HG03575 (cell line): ENCODE results near the gene OXT.

ENCODE experiments used
- ATAC-seq: cut with Tn5 transposase; IDR thresholded peaks from one replicate; pipeline ENCODE4 v1.9.1; 2021; ENCODE audit not compliant: unreplicated experiment, insufficient number of reproducible peaks, low FRiP score; ENCODE audit errors: extremely low read depth

OXT gene

DNA sequence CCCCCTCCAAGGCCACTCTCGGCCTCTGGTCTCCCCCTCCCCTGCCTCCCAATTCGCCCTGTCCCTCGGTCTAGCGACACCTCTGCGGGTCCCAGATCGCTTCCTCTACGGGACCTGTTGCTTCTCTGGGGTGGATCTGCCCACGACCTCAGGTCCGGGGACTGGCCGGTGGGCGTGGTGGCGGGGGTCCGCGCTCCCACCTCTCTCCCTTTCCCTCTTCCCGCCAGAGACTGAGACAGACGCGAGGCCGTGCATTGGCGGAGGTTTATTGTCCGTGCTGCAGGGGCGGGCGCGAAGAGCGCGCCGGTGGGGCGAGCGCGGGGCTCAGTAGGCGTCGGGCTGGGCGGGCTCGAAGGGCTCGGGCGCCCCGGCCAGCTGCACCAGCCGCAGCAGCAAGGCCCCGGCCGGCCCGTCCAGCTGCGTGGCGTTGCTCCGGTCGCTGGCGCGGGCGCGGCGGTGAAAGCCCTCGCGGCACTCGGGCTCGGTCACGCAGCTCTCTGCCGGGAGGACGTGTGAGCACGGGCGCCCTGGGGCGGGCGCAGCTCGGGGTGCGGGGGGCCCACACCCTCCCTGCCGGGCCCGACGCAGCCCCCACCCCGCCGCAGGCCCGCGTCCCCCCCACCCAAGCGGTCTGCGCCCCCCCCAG is 11.0 kb downstream of the OXT start:
- ATAC-seq: no peak

DNA sequence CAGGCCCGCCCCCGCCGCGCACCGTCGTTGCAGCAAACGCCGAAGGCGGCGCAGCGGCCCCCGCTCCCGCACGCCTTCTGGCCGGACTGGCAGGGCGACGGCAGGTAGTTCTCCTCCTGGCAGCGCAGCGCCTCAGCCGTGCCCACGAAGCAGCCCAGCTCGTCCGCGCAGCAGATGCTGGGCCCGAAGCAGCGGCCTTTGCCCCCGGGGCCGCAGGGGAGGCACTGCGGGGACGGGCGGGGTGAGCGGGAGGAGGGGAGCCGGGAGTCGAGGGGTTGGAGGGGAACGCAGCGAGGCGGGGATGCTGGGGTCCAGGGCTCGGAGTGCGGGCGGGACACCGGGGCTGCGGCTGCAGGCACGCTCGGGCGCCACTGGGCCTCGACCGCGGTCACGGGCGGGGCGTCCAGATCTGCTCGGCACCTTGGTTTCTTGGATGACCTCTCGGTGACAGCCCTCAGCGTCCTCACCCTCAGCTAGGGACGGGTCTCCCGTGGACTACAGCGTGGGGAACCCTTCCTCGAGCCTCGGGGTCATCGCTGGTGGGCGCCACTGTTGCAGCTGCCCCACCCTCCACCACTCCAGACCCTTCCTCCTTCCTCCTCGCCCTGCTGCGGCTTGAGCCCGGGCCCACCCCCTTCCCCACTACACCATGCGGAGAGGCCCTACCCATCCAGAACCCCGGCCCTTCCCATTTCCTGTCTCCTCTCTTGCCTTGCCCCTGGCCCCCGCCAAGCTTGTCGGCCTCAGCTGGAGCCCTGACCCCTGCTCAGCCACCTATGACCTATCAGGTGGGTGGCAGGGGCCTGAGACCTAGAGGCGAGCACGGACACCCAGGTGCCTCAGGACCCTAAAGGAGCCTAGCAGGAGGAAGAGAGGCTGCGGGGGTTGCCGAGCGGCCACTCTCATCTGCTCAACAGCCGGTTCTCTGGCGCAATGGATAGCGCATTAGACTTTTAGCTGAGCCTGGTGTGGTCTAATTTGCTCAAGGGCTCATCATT is 11.8 kb downstream of the OXT start:
- no peak for ATAC-seq

DNA sequence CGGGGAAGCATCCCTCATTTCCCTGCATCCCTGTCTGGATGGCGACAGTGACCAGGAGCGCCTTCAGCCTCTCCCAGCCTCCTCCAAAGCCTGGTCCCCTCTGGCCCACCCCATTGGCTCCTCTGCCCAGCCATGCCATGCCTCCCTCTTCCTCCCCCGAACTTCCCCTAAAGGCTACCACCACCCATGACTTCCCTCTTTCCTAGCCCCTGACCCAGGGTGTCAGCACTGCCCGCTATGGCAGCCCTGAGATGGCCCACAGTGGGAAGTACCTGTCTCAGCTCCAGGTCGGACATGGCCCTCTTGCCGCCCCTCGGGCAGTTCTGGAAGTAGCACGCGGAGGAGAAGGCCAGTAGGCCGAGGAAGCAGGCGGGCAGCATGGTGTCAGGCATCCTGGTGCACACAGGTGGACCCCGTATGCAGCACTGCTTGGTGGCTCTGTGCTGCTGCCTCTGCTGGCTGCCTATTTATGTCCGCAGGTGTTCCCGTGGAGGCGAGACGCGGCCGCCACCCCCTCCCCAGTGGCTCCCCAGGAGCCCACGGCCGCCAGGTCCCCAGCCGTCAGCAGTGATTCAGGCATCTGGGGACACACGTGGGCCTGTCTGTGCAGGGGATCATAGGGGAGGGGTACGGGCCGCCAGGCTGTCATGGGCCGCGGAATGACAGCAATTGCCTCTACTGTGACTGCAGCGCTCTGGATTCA is 13.0 kb downstream of the OXT start, which contains the start of gene AVP:
Gene AVP (minus strand): TSS at position 442 of the 703 bp plus-strand sequence. CDS start 50 bp downstream, at position 392.
- no peak for ATAC-seq

DNA sequence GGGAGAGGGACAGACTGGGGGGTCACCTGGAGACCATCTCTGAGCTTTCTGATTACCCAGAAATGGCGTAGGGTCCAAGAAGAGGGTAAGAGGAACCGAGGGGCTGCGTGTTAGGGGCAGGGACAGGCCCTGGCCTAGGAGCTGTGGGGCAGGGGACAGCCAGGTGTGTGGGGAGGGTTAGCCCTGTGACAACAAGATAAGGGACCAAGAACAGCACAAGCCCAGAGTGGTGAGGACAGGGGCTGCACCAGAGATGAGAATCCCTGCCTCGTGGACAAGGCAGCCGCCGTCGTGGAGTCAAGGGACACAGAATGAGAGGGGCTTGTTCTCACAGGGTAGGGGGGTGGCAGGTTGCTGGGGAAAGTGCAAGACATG is 13.6 kb downstream of the OXT start:
- ATAC-seq: no peak

DNA sequence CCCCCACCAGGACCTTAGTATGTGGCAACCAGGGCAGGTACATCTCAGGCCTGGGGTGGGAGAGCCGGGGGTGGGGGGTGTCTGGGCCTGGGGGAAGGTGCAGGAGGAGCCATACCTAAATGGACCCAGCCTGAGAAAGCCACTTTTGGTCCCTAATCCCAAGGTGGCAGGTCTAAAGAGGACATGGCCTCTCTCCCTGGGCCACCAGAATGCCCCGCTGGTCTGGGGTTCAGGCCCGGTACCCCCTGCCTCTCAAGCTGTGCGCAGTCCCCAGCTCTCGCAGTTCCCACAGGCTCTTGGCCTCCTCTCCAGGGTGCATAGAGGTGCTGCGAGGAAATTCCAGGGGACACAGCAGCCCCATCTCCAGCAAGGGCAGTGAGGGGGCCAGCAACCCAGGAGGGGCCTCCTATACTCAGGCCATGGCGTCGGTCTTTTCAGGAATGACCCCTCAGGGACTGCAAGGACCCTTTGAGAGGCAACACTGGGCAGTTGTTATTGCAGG is 14.2 kb downstream of the OXT start:
- no peak for ATAC-seq

GRCh38 chr20:3088031-3088430 is 16.6 kb downstream of the OXT start:
- no peak for ATAC-seq

- no peak for ATAC-seq
These were observed 19.1 kb downstream of the OXT start for GRCh38 chr20:3090565-3090964.

DNA sequence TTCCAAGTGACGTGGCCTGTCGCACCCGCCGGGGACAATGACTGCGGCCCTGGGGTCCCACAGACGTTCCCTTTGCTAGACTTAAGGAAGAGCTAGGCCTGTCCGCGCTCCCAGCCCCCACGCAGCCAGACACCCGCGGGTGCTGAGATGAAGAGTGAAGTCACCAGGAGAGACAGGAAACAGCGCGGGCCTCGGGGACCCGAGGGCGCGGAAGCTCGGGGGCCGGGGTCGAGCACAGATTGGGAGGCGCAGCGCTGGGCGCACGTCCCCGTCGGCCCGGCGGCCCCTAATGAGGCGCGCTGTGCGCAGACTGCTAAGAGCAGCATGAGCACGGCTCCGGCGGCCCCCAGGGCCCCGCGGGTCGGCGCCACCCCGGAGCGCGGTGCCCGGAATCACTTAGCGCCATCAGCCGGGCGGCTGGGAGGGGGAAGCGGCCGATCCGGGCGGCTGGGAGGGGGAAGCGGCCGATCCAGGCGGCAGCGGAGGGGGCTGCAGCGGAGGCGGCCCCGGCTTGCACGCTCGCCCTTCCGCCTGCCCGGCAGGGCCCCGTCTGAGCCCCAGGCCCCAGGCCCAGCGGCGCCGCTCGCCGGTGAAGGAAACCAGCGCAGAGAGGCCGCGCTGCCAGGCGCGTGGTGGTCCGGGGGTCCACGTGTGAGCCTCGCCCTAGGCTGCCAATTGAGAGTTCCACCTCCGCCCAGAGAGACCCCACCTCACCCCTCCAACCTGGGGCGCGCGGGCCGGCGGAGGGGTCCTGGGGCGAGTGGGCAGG is 21.4 kb downstream of the OXT start:
- no peak for ATAC-seq

DNA sequence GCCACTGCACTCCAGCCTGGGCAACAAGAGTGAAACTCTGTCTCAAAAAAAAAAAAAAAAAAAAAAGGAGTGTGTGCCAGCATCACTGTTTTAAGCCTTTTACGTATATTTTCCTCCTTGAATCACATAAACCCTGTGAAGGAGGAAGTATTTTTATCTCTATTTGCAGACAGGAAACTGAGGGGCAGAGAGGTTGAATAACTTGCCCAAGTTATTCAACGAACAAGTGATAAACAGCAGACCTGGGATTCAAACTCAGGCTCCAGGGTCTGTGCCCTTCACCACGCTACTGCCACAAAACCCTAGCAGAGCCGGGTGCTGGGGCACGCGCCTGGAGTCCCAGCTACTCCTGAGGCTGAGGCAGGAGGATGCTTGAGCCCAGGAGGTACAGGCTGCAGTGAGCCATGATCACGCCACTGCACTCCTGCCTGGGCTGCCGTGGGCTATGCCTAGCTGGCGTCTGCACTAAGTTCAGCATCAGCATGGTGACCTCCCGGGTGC is 22.5 kb downstream of the OXT start:
- no peak for ATAC-seq

DNA sequence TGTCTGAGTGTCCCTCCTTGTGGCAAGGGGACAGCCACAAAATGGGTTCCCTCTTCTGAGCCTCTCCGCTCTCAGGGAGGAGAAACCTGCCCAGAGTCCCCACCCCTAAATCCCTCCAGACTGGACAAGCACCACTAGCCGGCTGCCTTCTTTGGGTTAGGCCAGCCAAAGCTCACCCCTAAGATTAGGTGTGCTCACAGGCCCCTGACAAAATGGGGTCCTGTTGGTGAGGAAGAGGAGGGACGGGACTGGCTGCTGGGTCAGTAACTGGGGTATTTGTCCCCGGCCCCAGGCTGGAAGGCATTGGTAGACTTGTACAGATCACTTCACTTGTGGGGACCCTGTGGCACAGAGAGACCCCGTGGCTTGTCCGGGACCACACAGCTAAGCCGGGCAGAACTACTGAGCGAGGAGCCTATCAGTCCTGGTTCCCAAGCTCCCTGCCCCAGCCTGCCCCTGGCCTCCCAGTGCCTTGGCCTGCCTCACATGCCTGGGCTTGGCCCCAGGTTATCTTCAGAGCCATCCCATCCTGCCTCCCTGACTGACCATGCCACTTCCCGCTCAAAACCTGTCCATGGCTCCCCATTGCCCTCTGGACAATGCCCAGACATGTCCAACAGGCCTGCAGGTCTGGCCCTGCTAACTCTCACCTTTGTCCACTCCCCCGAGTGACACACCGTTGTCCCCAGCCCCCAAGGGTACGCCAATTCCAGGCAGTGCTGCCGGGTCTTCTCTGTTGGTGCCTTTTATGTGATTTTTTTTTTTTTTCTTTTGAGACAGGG is 23.6 kb downstream of the OXT start:
- ATAC-seq: no peak

DNA sequence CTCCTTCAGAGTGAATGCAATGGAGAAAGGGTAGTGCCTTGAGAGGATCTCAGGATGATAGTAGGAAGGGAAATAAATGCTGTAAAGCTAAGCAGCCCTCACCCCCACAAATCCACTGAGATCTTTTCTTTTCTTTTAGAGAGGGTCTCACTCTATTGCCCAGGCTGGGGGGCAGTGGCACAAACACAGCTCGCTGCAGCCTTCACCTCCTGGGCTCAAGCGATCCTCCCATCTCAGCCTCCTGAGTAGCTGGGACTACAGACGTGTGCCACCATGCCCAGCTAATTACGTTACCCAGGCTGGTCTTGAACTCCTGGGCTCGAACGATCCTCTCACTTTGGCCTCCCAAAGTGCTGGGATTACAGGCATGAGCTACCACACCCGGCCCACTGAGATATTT is 29.1 kb downstream of the OXT start:
- no peak for ATAC-seq

DNA sequence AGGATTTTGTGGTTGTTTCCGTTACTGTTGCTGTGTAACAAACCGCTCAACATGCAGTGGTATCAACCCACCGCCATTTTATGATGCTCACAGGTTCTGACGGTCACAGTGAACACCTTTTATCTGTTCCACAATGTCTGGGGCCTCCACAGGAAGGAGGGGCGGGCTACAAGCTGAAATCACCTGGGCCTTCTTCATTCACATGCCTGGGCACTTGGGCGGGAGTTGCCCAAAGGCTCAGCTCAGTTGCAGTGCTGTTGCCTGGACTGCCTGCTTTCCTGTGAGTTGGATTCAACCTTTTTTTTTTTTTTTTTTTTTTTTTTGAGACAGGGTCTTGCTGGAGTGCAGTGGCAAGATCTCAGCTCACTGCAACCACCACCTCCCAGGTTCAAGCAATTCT is 29.8 kb downstream of the OXT start:
- ATAC-seq: no peak

GRCh38 chr20:3101737-3102574 is 30.5 kb downstream of the OXT start:
- no peak for ATAC-seq

GRCh38 chr20:3102575-3103368 is 31.4 kb downstream of the OXT start:
- no peak for ATAC-seq

DNA sequence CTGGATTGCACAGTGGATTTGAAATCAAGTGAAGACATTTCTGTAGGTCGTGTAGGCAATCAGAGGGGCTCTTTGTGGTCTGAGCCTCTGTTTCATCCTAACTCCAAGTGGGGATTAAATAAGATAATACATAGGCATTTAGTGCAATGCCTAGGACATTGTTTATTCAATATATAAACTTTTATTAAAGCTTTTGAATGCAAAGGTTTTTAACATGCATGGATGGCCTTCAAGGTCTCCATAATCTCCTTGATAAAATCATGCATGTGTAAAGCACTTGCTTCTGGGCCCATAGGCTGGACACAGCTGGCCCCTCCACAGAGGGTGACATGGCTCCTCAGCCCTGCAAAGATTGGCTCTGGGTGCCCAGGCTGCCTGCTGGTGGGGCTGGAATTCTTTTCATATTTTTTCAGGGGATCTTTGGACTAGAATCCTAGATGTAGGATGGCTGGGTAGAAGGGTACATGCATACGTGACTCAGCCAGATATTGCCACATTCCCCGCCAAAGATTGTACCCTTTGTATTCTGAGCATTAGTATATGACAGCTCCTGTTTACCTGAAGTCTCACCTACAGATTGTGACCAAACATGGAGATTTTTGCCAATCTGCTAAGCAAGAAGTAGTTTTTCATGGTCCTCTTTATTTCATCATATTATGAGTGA is 32.1 kb downstream of the OXT start:
- ATAC-seq: no peak
